ENCODE measurements around the gene RTCA. TPM values are rescaled to one million over a fixed set of nuclear protein-coding genes. Genes with fewer than 3 reads are reported as not detected.

Gene RTCA
- total RNA-seq, 2 donors from 2014 or later, result 20.2 to 30.7 TPM

DNA sequence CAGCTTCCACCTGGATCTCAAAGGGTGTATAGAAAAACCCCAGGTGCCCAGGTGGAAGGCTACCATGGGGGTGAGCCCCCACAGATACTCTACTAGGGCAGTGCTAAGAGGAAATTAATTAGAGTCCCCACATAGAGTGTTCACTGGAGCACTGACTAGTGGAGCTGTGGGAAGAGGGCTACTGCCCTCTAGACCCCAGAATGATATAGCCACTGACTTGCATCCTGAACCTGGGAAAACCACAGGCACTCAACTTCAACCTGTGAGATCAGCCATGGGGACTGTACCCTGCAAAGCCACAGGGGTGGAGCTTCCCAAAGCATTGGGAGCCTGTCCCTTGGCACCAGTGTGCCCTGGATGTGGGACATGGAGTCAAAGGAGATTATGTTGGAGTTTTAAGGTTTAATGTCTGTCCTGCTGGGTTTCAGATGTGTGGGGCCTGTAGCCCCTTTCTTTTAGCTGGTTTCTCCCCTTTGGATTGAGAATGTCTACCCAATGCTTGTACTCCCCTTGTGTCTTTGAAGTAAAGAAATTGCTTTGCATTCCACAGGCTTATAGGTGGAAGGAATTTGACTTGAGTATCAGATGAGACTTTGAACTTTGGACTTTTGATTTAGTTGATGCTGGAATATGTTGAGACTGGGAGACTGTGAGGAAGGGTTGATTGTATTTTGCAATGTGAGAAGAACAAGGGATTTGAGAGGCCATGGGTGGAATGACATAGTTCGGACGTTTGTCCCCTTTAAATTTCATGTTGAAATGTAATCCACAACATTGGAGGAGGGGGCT lies 54.5 kb downstream of the RTCA start:
- no peak for DNase-seq (ENCODE audit: low spot score)
- H3K36me3 ChIP-seq, result no peaks in the 10 kb centered on the region
- peaks cover 0 to 6% of the 10 kb centered on the region in 2 donors for H3K4me1 ChIP-seq
- TF ChIP-seq, protein P1, sequence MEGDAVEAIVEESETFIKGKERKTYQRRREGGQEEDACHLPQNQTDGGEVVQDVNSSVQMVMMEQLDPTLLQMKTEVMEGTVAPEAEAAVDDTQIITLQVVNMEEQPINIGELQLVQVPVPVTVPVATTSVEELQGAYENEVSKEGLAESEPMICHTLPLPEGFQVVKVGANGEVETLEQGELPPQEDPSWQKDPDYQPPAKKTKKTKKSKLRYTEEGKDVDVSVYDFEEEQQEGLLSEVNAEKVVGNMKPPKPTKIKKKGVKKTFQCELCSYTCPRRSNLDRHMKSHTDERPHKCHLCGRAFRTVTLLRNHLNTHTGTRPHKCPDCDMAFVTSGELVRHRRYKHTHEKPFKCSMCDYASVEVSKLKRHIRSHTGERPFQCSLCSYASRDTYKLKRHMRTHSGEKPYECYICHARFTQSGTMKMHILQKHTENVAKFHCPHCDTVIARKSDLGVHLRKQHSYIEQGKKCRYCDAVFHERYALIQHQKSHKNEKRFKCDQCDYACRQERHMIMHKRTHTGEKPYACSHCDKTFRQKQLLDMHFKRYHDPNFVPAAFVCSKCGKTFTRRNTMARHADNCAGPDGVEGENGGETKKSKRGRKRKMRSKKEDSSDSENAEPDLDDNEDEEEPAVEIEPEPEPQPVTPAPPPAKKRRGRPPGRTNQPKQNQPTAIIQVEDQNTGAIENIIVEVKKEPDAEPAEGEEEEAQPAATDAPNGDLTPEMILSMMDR (IDR thresholded peaks at IDR 0.05), result no peak
- H3K27me3 ChIP-seq, result no peaks in the 10 kb centered on the region
- H3K9me3 ChIP-seq, result peaks cover 0 to 24% of the 10 kb centered on the region in 2 donors
- no peak overlapping the region for H3K27ac ChIP-seq
- no peak overlapping the region for H3K4me3 ChIP-seq

DNA sequence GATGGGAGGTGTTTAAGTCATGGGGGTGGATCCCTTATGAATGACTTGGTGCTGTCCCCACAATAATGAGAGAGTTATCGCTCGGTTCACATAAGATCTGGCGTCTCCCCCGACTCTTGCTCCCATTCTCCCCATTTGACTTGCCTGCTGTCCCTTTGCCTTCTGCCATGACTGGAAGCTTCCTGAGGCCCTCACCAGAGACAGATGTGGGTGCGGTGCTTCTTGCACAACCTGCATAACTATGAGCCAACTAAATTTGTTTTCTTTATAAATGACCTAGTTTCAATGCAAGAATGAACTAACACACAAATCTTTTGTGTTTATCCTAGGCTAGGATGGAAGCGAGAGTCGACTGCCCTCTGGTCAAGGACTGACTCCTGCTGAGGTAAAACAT lies 55.1 kb downstream of the RTCA start:
- no peak for DNase-seq (ENCODE audit: low spot score)
- Histone ChIP-seq H3K27ac (no peak overlapping the region), H3K9me3 (peaks cover 0 to 18% of the 10 kb centered on the region in 2 donors), H3K36me3 (no peaks in the 10 kb centered on the region), H3K4me1 (peaks cover 0 to 6% of the 10 kb centered on the region in 2 donors), H3K27me3 (no peaks in the 10 kb centered on the region), H3K4me3 (no peak overlapping the region)
- TF ChIP-seq, protein P1 (IDR thresholded peaks at IDR 0.05), result no peak

DNA sequence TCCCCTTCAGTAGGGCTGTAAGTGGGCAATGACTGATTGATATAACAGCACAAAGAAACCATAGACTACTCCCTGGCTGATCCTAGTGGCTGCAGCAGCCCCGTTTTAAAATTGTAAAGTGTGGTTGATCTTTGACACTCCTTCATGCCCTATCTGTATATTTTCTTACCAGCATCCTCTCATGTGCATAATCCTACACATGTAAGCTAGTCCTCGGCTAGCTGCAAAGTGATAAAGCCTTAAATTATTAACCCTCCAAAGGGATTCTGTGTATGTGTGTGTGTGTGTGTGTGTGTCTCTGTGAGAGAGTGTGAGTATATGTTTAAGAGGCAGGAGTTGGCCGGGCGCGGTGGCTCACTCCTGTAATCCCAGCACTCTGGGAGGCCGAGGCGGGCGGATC lies 55.5 kb downstream of the RTCA start:
- Histone ChIP-seq H3K27ac (no peak overlapping the region), H3K4me1 (peaks cover 0 to 6% of the 10 kb centered on the region in 2 donors), H3K4me3 (no peak overlapping the region), H3K36me3 (no peaks in the 10 kb centered on the region), H3K27me3 (no peaks in the 10 kb centered on the region), H3K9me3 (peaks cover 0 to 16% of the 10 kb centered on the region in 2 donors)
- no peak for DNase-seq (ENCODE audit: low spot score)
- TF ChIP-seq, protein P1 (IDR thresholded peaks at IDR 0.05), result no peak

DNA sequence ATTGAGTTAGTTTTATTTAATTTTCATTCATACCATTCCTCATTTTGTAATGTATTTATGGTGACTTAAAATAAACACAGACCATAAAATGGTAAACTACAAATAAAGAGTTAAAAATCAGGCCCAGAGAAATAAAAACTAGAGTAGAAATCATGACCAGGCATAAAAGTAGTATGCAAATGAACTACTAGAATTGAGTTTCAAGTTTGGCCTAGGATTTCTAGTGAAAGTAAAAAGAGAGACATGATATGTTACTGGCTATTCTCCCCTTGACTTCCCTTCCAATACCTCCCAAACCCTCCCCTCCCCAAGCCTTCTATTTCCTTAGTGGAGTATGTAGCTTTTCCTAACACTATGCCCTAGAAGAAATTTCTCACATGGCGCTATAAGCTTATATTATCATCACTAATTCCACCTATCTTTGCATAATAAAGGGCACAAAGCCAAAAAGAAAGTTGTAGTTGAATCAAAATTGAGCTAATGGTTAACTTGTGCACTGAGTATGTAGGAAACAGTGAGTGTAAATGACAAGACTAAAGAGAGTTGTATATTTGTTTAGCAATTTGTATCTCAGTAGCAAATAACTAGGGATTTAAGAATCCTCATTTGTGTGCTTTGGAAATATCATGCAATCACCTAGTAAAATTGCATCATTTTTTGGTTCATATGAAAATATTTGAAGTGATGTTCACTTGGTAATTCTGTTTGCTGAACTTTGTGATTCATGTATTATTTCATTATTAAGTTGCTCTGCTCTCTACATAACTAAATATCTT lies 56.6 kb downstream of the RTCA start:
- Histone ChIP-seq H3K4me3 (no peak overlapping the region), H3K9me3 (peaks cover 0 to 16% of the 10 kb centered on the region in 2 donors), H3K4me1 (peaks cover 0 to 6% of the 10 kb centered on the region in 2 donors), H3K27ac (peak overlapping the region in 1 of 2 donors; percentile 44), H3K36me3 (no peaks in the 10 kb centered on the region), H3K27me3 (no peaks in the 10 kb centered on the region)
- DNase-seq (ENCODE audit: low spot score), result no peak
- TF ChIP-seq, protein P1 (IDR thresholded peaks at IDR 0.05), result no peak

DNA sequence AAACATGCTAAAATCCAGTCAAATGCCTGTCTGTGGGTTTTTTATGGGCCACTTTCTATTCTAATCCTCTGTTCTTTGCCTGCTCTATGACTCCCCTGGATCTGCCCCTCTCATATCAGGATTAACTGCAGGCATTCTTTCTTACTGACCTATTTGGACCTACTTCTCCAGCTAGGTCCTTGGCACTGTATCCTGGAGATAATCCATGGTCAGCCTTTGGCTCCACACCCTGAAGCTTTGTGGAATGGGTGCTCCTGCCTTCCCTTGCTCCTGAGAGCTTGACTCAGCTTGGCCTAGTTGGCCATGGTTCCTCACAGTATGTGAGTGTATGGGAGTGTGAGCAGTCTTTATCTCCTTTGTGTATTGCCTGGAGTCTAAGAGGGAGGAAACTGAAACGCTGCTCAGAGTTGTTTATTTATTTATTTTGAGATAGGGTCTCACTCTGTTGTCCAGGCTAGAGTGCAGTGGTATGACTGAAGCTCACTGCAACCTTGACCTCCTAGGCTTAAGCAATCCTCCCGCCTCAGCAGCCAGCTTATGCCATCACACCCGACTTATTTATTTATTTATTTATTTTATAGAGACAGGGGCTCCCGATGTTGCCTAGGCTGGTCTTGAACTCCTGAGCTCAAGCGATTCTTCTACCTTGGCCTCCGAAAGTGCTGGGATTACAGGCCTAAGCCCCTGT lies 57.5 kb downstream of the RTCA start:
- Histone ChIP-seq H3K4me3 (no peak overlapping the region), H3K4me1 (peaks cover 0 to 6% of the 10 kb centered on the region in 2 donors), H3K27ac (peak overlapping the region in 1 of 2 donors; percentile 44), H3K36me3 (no peaks in the 10 kb centered on the region), H3K9me3 (peaks cover 0 to 16% of the 10 kb centered on the region in 2 donors), H3K27me3 (no peaks in the 10 kb centered on the region)
- TF ChIP-seq, protein P1 (IDR thresholded peaks at IDR 0.05), result no peak
- DNase-seq (ENCODE audit: low spot score), result no peak
